ENCODE measurements around the gene ARHGEF11.

Gene ARHGEF11

DNA sequence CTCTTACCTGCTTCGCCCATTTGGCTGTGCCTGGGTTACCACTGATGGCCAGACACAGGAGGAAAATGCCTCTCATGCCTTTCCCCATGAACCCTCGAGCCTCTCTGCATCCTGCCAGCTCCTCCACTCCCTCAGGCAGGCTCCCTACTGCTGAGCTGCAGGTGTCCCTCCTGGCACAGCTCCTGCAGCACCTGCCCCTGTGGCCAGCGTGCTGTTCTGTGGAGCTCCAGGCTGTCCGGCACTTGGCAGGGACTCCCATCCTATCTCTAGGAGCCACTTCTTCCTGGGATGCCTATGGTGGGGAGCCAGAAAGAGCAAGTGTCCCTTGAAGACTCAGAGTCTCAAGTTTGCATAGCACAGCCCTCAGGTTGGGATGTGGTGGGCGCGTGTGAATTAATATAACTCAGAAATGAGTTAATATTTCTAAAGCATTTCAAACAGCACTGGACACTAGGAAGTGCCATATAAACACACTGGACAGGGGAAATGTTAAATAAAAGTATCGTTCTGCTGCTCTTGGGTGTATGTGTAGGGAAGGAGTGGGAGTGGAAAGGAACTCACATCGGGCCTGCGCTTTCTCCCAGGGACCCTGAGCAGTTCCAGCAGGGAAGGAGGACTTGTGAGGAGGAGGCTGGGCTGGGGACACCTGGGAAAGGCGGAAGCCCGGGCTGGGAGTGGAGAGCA, 122.4 kb downstream of the ARHGEF11 start:
- DNase-seq (ENCODE audit: low spot score): no peak
- TF ChIP-seq CTCF (IDR thresholded peaks at IDR 0.05; ENCODE audit: extremely low read depth, missing control alignments): no peak

DNA sequence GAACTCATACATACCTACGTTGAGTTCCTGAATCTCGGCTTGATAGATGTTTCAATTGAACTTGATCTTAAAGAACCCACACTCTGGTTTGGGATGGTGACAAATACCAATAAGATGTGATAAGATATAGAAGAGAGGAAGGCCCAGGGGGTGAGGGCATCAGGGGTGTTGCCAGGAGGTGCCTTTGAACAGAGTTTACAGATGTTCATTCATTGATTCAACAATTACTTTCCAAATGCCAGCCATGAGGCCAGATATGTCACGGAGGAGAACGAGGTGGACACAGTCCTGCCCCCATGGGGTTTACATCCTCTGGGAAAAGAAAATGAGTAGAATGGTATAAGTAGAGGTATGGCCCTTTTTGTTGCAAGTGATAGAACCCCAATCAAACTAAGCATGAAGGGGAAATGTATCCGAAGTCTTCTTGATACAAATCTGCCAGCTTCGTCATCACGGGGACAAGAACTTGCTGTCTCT, 124.5 kb downstream of the ARHGEF11 start:
- DNase-seq (ENCODE audit: low spot score): no peak
- TF ChIP-seq CTCF (IDR thresholded peaks at IDR 0.05; ENCODE audit: extremely low read depth, missing control alignments): no peak

GRCh38 chr1:156920233-156921052, 125.1 kb downstream of the ARHGEF11 start, which contains the start of gene LRRC71:
LRRC71 (plus strand) TSS chr1:156920632; CDS start chr1:156920804, 172 bp downstream.
- peak; percentile 52 for TF ChIP-seq CTCF (IDR thresholded peaks at IDR 0.05; ENCODE audit: extremely low read depth, missing control alignments)
- peak; percentile 76 for DNase-seq (ENCODE audit: low spot score)

DNA sequence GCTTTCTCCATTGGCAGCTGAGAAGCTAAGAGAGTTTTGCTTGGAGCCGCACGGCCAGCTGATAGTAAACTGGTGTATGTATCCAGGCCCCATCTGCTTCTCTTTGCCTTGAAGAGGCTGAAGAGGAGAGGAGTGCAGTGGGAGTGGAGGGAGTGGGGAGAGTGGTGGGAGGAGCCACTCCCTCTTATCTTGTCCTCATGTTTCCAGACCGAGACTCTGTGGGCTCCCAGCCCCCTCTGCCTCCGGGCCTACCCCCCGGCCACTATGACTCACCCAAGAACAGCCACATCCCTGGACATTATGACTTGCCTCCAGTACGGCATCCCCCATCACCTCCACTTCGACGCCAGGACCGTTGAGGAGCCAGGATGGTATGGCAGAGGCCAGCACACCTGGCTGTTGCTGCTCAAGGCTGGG, 131.1 kb downstream of the ARHGEF11 start:
- no peak for TF ChIP-seq CTCF (IDR thresholded peaks at IDR 0.05; ENCODE audit: extremely low read depth, missing control alignments)
- DNase-seq (ENCODE audit: low spot score): no peak

DNA sequence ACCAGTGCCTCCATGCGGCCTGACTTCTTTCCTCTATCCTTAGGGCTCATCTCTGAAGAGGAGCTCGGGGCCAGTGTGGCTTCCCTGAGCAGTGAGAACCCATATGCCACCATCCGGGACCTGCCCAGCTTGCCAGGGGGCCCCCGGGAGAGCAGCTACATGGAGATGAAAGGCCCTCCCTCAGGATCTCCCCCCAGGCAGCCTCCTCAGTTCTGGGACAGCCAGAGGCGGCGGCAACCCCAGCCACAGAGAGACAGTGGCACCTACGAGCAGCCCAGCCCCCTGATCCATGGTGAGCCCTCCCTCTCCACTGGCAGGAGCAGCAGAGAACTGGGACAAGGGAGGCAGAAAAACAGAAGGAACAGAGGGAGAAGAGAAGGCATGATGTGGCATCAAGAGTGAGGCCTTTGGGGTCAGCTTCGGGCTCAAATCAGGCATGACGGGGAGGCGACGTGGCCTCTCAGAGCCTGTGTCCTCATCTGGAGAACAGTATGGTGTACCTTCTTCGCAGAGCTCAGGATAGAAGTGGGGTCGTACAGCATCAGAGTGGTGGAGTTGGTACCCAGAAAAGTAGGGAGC, 131.6 kb downstream of the ARHGEF11 start:
- DNase-seq (ENCODE audit: low spot score): no peak
- TF ChIP-seq CTCF (IDR thresholded peaks at IDR 0.05; ENCODE audit: extremely low read depth, missing control alignments): no peak

GRCh38 chr1:156912861-156913808, 132.4 kb downstream of the ARHGEF11 start:
- no peak for TF ChIP-seq CTCF (IDR thresholded peaks at IDR 0.05; ENCODE audit: extremely low read depth, missing control alignments)
- DNase-seq (ENCODE audit: low spot score): no peak
